Measurements from ENCODE around the gene TNS1.

- no peak for TF ChIP-seq CTCF (IDR thresholded peaks at IDR 0.05)
- TF ChIP-seq POLR2A (IDR thresholded peaks at IDR 0.05) = no peak
Observed at GRCh38 chr2:217807753-217808152, 195.0 kb downstream of the TNS1 start.
